ENCODE results near the gene FOXP3.
"Not testable (repeated sequence)": the region's sequence is repeated elsewhere in the genome, so short reads cannot be mapped to it uniquely, and the experiment has no call there.

The FOXP3 gene

GRCh38 chrX:49300703-49301102, 36.2 kb upstream of the FOXP3 start:
- no peak for DNase-seq (ENCODE audit: low read depth)
- no peak overlapping the region for H3K4me3 ChIP-seq (ENCODE audit: low read length)
- no peak for TF ChIP-seq CTCF (IDR thresholded peaks at IDR 0.05; ENCODE audit: insufficient read depth, low read depth, low read length, missing control alignments)

- DNase-seq (ENCODE audit: low read depth), result not testable (repeated sequence)
These were observed 34.8 kb upstream of the FOXP3 start for GRCh38 chrX:49299293-49299692.

GRCh38 chrX:49292400-49293362, 28.2 kb upstream of the FOXP3 start:
- no peak overlapping the region for H3K4me3 ChIP-seq (ENCODE audit: low read length)
- DNase-seq (ENCODE audit: low read depth), result no peak
- no peak for TF ChIP-seq CTCF (IDR thresholded peaks at IDR 0.05; ENCODE audit: insufficient read depth, low read depth, low read length, missing control alignments)

More at GRCh38 chrX:49299293-49299692, 34.8 kb upstream of the FOXP3 start:
- not testable (repeated sequence) for H3K4me3 ChIP-seq (ENCODE audit: low read length)

GRCh38 chrX:49291615-49292337, 27.3 kb upstream of the FOXP3 start:
- H3K4me3 ChIP-seq (ENCODE audit: low read length), result no peak overlapping the region
- peak; percentile 62 for TF ChIP-seq CTCF (IDR thresholded peaks at IDR 0.05; ENCODE audit: insufficient read depth, low read depth, low read length, missing control alignments)
- peak; percentile 56 for DNase-seq (ENCODE audit: low read depth)

GRCh38 chrX:49290215-49290614, 25.7 kb upstream of the FOXP3 start:
- no peak overlapping the region for H3K4me3 ChIP-seq (ENCODE audit: low read length)
- TF ChIP-seq CTCF (IDR thresholded peaks at IDR 0.05; ENCODE audit: insufficient read depth, low read depth, low read length, missing control alignments), result no peak
- DNase-seq (ENCODE audit: low read depth), result no peak

GRCh38 chrX:49287665-49288064, 23.2 kb upstream of the FOXP3 start:
- no peak for TF ChIP-seq CTCF (IDR thresholded peaks at IDR 0.05; ENCODE audit: insufficient read depth, low read depth, low read length, missing control alignments)
- H3K4me3 ChIP-seq (ENCODE audit: low read length), result no peak overlapping the region
- DNase-seq (ENCODE audit: low read depth), result no peak

- no peak for DNase-seq (ENCODE audit: low read depth)
- no peak overlapping the region for H3K4me3 ChIP-seq (ENCODE audit: low read length)
- no peak for TF ChIP-seq CTCF (IDR thresholded peaks at IDR 0.05; ENCODE audit: insufficient read depth, low read depth, low read length, missing control alignments)
These were observed 22.1 kb upstream of the FOXP3 start for GRCh38 chrX:49286581-49286980.
